ENCODE measurements around the gene SETDB1. TPM values are rescaled to one million over a fixed set of nuclear protein-coding genes. Genes with fewer than 3 reads are reported as not detected.

Gene SETDB1
- total and polyA plus RNA-seq, 2 experiments from 2014 or later, result 9.7 to 21.4 TPM

DNA sequence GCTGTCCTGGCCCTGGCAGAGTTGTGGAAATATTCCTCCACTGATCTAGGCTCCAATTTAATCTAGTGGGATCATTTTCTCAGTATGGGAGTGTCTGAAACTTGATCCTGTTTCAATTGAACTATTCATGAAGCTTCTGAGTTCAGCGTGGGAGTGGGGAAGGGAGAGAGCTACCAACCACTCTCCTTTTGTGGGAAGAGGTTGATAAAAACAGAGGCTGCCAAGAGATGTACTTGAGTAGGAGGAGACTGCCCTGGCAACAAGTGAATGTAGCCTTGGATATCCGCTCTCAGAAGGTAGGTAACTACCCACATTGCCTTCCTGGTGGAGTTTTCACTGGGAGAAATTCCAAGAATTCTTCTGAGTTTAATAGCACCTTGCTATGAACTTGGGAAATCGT, 39.1 kb upstream of the SETDB1 start, which contains the start of gene CTXND2:
TSS of gene CTXND2 (plus strand) at position 119 of the 400 bp plus-strand sequence. CDS start 25,179 bp downstream, outside the sequence.
- Histone ChIP-seq H2AFZ (peak within 1 kb of the TSS; percentile 60; the same call in 1 of the 2 replicates), H3K9me3 (ENCODE audit: low read depth) (no peaks in the 10 kb centered on the region), H3K27ac (no peak within 1 kb of the TSS), H4K20me1 (ENCODE audit: insufficient read depth) (no peaks in the 10 kb centered on the region), H3F3A (ENCODE audit: insufficient read depth) (no peaks in the 10 kb centered on the region; the same call in 1 of the 2 replicates), H3K79me2 (ENCODE audit: insufficient read depth) (no peaks in the 10 kb centered on the region), H3K9ac (no peak within 1 kb of the TSS), H3K4me1 (ENCODE audit: insufficient read depth) (peaks cover 14% of the 10 kb centered on the region), H3K27me3 (replicated peaks; ENCODE audit: insufficient read depth) (no peaks in the 10 kb centered on the region), H3K36me3 (ENCODE audit: low read depth) (no peaks in the 10 kb centered on the region), H3K4me3 (no peak within 1 kb of the TSS), H3K4me2 (ENCODE audit: unreplicated experiment) (no peak within 1 kb of the TSS), H3K9me2 (ENCODE audit: insufficient read depth) (no peaks in the 10 kb centered on the region)
- peak; percentile 47 for DNase-seq
- WGBS, 2 experiments (ENCODE audit: low coverage in 1 of 2, low lambda C conversion rate in 2 of 2, missing lambda C conversion rate in 2 of 2), result 44 to 53% methylated on average over 3 of the region's 3 CpGs
- in situ Hi-C loops (cut with MboI), result no loop called here
- TF ChIP-seq EZH2phosphoT487 (IDR thresholded peaks at IDR 0.05; ENCODE audit: insufficient read depth, low read depth), result no peak
- no peak for TF ChIP-seq EZH2 (IDR thresholded peaks at IDR 0.05; ENCODE audit: insufficient read depth, poor library complexity, severe bottlenecking)

DNA sequence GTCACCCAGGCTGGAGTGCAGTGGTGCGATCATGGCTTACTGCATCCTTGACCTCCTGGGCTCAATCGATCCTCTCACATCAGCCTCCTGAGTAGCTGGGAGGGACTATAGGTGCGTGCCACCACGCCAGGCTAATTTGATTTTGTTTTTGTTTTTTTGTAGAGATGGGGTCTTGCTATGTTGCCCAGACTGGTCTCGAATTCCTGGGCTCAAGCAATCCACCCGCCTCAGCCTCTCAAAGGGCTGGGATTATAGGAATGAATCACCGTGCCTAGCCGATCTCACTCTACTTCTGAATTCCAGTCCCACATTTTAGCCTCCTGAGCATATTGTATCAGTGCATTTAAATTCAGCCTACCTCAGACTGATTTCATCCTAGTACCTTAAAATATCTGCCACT, 37.4 kb upstream of the SETDB1 start:
- Histone ChIP-seq H3K79me2 (ENCODE audit: insufficient read depth) (no peaks in the 10 kb centered on the region), H4K20me1 (ENCODE audit: insufficient read depth) (no peaks in the 10 kb centered on the region), H3K36me3 (ENCODE audit: low read depth) (no peaks in the 10 kb centered on the region), H3K27ac (no peak overlapping the region), H3K4me2 (ENCODE audit: unreplicated experiment) (no peak overlapping the region), H2AFZ (no peak overlapping the region), H3F3A (ENCODE audit: insufficient read depth) (no peaks in the 10 kb centered on the region), H3K4me1 (ENCODE audit: insufficient read depth) (0 out of 2 replicates have a peak, but pooled peaks cover 6% of the 10 kb centered on the region), H3K27me3 (replicated peaks; ENCODE audit: insufficient read depth) (no peaks in the 10 kb centered on the region), H3K4me3 (no peak overlapping the region), H3K9me3 (ENCODE audit: low read depth) (no peaks in the 10 kb centered on the region), H3K9ac (no peak overlapping the region), H3K9me2 (ENCODE audit: insufficient read depth) (no peaks in the 10 kb centered on the region)
- in situ Hi-C loops (cut with MboI), result no loop called here
- 94 to 95% methylated on average over 8 of the region's 8 CpGs for WGBS, 2 experiments (ENCODE audit: low coverage in 1 of 2, low lambda C conversion rate in 2 of 2, missing lambda C conversion rate in 2 of 2)
- no peak for DNase-seq
- TF ChIP-seq EZH2 (IDR thresholded peaks at IDR 0.05; ENCODE audit: insufficient read depth, poor library complexity, severe bottlenecking) (no peak), EZH2phosphoT487 (IDR thresholded peaks at IDR 0.05; ENCODE audit: insufficient read depth, low read depth) (no peak)

DNA sequence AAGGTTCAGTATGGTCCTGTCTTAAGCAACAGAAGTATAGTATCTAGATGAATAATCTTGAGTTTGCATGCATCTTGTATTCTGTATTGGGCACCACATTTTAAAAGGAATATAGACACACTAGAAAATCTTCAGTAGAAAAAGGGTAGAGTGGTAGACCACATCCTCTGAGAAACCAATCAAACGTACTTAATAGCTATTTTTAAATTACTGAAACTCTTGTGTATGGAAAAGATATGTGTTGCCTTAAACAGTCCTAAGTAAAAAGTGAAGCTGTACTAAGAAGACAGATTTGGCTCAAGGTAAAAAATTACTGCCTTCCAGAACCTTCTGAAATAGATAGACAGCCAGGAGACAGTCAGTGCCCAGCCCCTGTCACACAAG, 36.1 kb upstream of the SETDB1 start:
- no peak overlapping the region for H3K4me3 ChIP-seq
- DNase-seq, result no peak
- no peak overlapping the region for H3K4me2 ChIP-seq (ENCODE audit: unreplicated experiment)
- no peak overlapping the region for H2AFZ ChIP-seq
- no peak overlapping the region for H3K9ac ChIP-seq
- no peaks in the 10 kb centered on the region for H3K79me2 ChIP-seq (ENCODE audit: insufficient read depth)
- no peaks in the 10 kb centered on the region for H3K36me3 ChIP-seq (ENCODE audit: low read depth)
- no peaks in the 10 kb centered on the region for H3K27me3 ChIP-seq (replicated peaks; ENCODE audit: insufficient read depth)
- no peak for TF ChIP-seq EZH2 (IDR thresholded peaks at IDR 0.05; ENCODE audit: insufficient read depth, poor library complexity, severe bottlenecking)
- no peak for TF ChIP-seq EZH2phosphoT487 (IDR thresholded peaks at IDR 0.05; ENCODE audit: insufficient read depth, low read depth)
- in situ Hi-C loops (cut with MboI), result no loop called here
- H3F3A ChIP-seq (ENCODE audit: insufficient read depth), result no peaks in the 10 kb centered on the region; the same call in 1 of the 2 replicates
- peaks cover 6% of the 10 kb centered on the region; the same call in 1 of the 2 replicates for H3K4me1 ChIP-seq (ENCODE audit: insufficient read depth)
- H3K9me2 ChIP-seq (ENCODE audit: insufficient read depth), result no peaks in the 10 kb centered on the region
- 0 to 5% methylated on average over 1 of the region's 1 CpG for WGBS, 2 experiments (ENCODE audit: low coverage in 1 of 2, low lambda C conversion rate in 2 of 2, missing lambda C conversion rate in 2 of 2)
- no peaks in the 10 kb centered on the region for H4K20me1 ChIP-seq (ENCODE audit: insufficient read depth)
- no peaks in the 10 kb centered on the region for H3K9me3 ChIP-seq (ENCODE audit: low read depth)
- H3K27ac ChIP-seq, result no peak overlapping the region

DNA sequence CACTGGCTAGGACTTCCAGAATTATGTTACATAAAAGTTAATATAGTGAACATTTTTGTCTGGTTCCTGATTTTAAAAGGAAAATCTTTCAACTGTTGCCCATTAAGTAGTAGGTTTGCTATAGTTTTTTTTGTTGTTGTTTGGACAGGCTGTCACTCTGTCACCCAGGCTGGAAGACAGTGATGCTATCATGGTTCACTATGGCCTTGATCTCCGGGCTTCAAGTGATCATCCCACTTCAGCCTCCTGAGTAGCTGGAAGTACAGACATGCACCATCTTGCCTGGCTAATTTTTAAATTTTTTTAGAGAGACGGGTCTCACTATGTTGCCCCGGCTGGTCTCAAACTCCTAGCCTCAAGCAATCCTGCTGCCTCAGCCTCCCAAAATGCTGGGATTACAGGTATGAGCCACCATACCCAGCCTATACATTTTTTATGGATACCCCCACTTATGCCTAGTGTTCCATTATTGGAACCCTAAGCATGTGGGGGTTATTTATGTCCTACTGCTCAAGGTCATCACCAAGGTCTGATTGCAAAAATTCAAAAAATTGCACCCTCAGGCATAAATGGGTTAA, 32.7 kb upstream of the SETDB1 start:
- Histone ChIP-seq H3K9ac (no peak overlapping the region), H3K79me2 (ENCODE audit: insufficient read depth) (no peaks in the 10 kb centered on the region), H3K9me3 (ENCODE audit: low read depth) (no peaks in the 10 kb centered on the region), H3K9me2 (ENCODE audit: insufficient read depth) (no peaks in the 10 kb centered on the region), H3K4me2 (ENCODE audit: unreplicated experiment) (no peak overlapping the region), H3F3A (ENCODE audit: insufficient read depth) (peaks cover 4% of the 10 kb centered on the region; the same call in 1 of the 2 replicates), H4K20me1 (ENCODE audit: insufficient read depth) (no peaks in the 10 kb centered on the region), H3K27ac (no peak overlapping the region), H2AFZ (no peak overlapping the region), H3K4me3 (no peak overlapping the region), H3K36me3 (ENCODE audit: low read depth) (no peaks in the 10 kb centered on the region), H3K27me3 (replicated peaks; ENCODE audit: insufficient read depth) (no peaks in the 10 kb centered on the region), H3K4me1 (ENCODE audit: insufficient read depth) (peaks cover 10% of the 10 kb centered on the region)
- WGBS, 2 experiments (ENCODE audit: low coverage in 1 of 2, low lambda C conversion rate in 2 of 2, missing lambda C conversion rate in 2 of 2), result 96% methylated on average over 3 of the region's 3 CpGs
- in situ Hi-C loops (cut with MboI), result no loop called here
- DNase-seq, result no peak
- TF ChIP-seq EZH2phosphoT487 (IDR thresholded peaks at IDR 0.05; ENCODE audit: insufficient read depth, low read depth) (no peak), EZH2 (IDR thresholded peaks at IDR 0.05; ENCODE audit: insufficient read depth, poor library complexity, severe bottlenecking) (no peak)

All from GM23248 (cell line).